ENCODE results near the gene CNTN5.

- TF ChIP-seq, protein P1, sequence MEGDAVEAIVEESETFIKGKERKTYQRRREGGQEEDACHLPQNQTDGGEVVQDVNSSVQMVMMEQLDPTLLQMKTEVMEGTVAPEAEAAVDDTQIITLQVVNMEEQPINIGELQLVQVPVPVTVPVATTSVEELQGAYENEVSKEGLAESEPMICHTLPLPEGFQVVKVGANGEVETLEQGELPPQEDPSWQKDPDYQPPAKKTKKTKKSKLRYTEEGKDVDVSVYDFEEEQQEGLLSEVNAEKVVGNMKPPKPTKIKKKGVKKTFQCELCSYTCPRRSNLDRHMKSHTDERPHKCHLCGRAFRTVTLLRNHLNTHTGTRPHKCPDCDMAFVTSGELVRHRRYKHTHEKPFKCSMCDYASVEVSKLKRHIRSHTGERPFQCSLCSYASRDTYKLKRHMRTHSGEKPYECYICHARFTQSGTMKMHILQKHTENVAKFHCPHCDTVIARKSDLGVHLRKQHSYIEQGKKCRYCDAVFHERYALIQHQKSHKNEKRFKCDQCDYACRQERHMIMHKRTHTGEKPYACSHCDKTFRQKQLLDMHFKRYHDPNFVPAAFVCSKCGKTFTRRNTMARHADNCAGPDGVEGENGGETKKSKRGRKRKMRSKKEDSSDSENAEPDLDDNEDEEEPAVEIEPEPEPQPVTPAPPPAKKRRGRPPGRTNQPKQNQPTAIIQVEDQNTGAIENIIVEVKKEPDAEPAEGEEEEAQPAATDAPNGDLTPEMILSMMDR (tag by site-specific recombination; IDR thresholded peaks at IDR 0.05) = no peak
- no peak for TF ChIP-seq ZNF362 (tag by site-specific recombination; IDR thresholded peaks at IDR 0.05)
- no peak for TF ChIP-seq ZNF48 (tag by site-specific recombination; IDR thresholded peaks at IDR 0.05)
- TF ChIP-seq ZNF140 (tag by site-specific recombination; IDR thresholded peaks at IDR 0.05) = no peak
- TF ChIP-seq ZNF335 (tag by site-specific recombination; conservative IDR thresholded peaks at IDR 0.05) = no peak
- TF ChIP-seq ZFP37 (tag by site-specific recombination; IDR thresholded peaks at IDR 0.05) = no peak
- TF ChIP-seq ZBTB44 (tag by site-specific recombination; IDR thresholded peaks at IDR 0.05) = no peak
- no peak for TF ChIP-seq ZNF350 (tag by site-specific recombination; IDR thresholded peaks at IDR 0.05)
- TF ChIP-seq ZBTB49 (tag by site-specific recombination; IDR thresholded peaks at IDR 0.05; ENCODE audit: low read depth) = no peak
- TF ChIP-seq ZBTB17 (tag by site-specific recombination; IDR thresholded peaks at IDR 0.05) = no peak
- TF ChIP-seq ZNF121 (tag by site-specific recombination; IDR thresholded peaks at IDR 0.05) = no peak
- no peak for TF ChIP-seq ZNF18 (tag by site-specific recombination; IDR thresholded peaks at IDR 0.05)
- TF ChIP-seq ZNF302 (tag by site-specific recombination; IDR thresholded peaks at IDR 0.05; ENCODE audit: low read depth) = no peak
These were observed 534.7 kb downstream of the CNTN5 start for GRCh38 chr11:99555486-99555885.

Measured in HEK293 (cell line).